OCI-M2 (cell line): ENCODE data around the gene USP6NL.
"Not testable (repeated sequence)": the region's sequence is repeated elsewhere in the genome, so short reads cannot be mapped to it uniquely, and the experiment has no call there.

Experiments used
- DNase-seq: peaks from one replicate; lab custom pipeline; 2025; ENCODE audit not compliant: unreplicated experiment; lab: John Stamatoyannopoulos, UW

USP6NL gene

DNA sequence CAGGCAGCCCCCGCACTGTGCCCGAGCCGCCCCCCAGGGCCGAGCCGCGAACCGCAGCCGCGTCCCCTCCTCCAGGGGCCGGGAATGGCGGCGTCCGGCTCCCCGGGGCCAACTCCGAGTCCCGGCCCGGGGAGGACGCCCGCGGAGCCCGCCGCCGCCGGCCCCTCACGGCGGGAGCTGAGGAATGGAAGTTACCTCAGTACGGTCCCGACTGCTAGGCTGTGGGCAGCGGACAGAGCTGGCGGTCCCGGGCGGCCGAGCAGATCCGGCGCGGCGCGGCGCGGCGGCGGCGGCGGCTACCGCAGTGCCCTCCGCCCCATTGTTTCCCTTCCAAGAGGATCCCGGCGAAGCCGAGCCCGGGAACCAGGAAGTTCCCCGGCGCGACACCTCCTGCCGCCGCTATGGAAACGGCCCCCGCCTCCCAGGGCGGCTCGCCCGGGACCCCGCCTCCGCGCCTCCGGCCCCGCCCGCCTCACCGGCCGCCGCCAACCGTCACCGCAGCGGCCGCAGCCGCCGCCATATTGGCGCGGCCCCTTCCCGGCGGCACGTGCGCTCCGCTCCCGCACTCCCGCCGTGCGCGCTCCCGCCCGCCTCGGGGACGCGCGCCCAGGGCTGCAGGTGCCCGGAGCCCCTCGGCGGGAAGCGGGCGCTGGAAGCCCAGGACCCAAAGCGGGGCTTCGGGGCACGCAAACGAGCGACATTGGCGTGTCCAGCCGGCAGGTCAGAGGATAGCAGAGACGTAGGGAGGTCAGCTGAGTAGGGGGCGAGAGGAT lies at the start of gene USP6NL:
Gene USP6NL (minus strand): TSS at position 403 of the 773 bp plus-strand sequence. CDS start 14,016 bp downstream, outside the sequence.
- DNase-seq, result no peak

DNA sequence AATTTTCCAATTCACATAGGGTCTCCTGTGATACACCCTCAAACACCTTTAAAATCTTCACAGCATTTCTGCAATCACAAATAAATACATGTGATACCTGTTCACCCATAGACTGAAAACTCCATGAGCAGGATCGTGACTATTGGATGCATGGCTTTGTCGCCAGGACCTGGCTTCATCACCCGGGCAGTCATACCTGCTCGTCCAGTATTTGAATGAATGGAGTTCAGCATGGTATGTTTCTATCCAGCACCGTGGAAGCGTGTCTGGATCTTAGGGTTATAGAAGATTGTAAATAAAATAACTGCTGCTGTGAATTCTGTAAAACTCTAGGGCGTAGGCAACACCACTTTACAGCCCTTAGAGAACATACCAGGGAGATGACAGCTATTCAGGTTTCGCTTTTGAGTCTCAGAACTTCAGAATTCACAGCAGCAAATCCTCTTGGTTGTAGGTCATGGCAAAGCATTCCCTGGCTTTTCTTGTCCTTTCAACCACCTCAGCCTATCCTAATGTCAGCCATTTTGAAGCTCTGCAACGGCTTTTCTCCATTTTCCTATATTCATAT lies 47.4 kb upstream of the USP6NL start:
- DNase-seq, result no peak

DNA sequence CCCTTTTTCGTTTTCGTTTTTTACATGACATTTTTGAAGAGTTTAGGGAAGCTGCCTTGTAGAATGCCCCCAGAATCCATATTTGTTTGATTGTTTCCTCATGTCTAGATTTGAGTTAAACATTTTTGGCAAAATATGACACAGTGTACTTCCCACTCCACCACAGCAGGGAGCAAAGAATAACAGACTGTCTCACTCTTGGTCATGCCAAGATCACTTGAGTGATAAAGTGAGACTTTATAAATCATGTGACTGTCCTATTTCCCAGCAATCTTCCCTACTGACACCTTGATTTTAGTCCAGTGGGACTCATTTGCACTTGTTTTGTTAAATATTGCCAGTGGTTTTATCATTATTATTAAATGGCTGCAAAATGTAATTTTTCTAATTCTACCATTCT lies 44.4 kb upstream of the USP6NL start:
- DNase-seq, result no peak

DNA sequence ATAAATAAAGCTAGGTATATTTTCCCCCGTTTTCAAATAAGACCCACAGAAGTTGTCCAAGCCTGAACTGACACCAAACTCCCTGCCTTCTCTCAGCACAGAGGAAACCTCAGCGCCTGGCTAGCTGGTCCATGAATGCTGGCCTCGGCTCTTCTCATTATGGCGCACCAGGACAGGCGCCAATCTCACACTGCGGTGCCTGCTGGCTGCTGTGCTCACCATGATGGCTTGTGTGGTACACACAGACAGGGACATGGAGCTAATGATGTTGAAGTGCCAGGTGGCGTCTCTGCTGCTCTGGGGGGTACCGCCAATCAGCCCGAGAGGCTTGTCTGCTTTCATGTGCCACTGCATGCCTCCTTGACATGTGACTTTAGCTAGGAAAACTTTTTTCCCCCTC lies 43.2 kb upstream of the USP6NL start:
- DNase-seq, result no peak

DNA sequence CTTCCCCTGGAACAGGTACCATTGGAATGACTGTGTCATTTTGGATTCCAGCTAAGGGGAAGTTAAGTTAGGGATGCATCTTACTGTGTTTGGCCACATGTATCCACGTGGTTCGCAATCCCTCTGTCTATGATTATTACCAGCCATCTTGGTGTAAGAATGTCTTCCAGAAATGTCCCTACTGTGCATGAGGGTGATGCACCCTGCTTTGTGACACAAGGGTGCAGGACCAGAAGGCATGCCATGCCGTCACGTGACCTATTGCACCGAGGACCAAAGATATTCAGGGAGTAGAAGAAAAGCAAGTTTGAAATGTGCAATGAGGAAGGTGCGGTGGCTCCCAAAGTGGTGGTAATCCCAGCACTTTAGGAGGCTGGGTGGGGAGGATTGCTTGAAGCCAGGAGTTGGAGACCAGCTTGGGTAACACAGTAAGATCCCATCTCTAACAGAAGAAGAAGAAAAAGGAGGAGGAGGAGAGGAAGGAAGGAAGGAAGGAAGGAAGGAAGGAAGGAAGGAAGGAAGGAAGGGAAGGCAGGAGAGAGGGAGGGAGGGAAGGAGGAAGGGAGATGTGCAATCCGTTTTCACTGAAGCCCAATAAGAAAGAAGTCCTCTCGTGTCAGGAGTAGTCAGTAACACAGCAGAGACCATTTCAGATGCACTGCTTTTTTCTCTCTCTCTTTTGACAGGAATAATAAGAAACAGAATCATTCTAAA lies 42.5 kb upstream of the USP6NL start:
- DNase-seq, result no peak

DNA sequence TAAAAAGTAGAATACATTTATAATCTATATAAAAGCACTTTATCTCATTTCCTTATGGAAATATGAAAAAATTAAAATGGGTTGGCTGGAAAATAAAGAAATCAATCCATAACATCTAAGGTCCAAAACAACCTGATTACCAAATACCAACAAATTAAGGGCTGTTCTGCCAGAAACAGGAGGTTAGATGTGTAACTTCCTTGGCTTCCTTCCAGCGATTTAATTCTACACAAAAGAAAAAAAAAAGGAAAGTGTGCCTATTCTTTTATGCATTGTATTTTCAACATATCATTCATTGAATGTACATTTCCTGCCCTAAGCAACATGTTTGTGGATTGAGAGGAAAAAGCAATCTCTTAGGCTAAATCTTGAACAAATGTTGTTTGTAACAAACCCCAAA lies 36.2 kb upstream of the USP6NL start:
- DNase-seq, result no peak

DNA sequence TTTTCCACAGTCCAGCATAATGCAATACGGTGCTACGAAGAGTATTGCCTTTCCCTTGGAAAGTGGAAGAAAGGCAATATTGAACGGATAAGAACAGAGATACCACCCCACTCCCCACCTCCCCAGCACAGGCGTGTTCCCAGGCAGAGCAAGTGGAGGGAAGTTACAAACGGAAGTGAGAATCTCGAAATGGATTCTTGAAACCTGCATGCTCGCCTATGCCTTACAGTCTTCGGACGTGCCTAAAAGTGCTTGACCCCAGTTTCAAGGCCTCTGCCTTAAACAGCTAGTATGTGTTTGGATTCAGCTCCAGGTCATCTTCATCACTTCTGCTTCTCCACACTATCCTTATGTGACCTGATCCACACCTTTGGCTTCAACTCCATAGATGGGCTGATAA lies 35.0 kb upstream of the USP6NL start:
- no peak for DNase-seq

DNA sequence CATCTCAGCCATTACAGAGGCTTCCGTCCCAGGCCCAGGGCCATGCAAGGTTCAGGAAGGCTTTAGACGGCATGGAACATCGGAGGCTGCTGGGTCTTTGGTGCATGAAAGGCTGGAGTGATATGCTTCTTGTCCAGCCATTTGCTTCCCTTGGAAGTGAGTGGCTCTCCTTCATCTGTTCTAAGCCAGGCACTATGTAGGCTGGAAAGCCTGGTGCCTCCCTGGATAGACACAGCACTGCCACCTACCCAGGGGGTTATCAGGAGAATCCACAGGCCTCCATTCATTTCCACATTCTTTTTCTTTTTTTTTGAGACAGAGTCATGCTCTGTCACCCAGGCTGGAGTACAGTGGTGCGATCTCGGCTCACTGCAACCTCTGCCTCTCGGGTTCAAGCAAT lies 31.6 kb upstream of the USP6NL start:
- no peak for DNase-seq

DNA sequence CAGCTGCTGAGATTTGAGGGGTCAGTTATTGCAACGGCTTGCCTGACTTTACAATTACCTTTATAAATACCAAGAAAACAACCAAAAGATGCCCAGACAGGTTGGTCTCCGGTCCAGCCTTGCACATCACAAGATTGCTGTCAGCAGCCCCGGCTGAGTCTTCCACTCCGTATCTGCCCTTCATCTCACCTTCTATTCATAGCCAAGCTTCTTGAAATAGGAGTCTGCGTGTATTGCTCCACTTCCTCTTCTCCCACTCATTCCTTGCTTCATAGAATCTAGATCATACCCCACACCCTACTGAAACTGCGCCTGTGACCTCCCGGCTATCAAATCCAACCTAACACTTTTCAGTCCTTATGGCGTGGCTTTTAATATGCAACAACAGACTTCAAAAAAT lies 31.1 kb upstream of the USP6NL start:
- no peak for DNase-seq

DNA sequence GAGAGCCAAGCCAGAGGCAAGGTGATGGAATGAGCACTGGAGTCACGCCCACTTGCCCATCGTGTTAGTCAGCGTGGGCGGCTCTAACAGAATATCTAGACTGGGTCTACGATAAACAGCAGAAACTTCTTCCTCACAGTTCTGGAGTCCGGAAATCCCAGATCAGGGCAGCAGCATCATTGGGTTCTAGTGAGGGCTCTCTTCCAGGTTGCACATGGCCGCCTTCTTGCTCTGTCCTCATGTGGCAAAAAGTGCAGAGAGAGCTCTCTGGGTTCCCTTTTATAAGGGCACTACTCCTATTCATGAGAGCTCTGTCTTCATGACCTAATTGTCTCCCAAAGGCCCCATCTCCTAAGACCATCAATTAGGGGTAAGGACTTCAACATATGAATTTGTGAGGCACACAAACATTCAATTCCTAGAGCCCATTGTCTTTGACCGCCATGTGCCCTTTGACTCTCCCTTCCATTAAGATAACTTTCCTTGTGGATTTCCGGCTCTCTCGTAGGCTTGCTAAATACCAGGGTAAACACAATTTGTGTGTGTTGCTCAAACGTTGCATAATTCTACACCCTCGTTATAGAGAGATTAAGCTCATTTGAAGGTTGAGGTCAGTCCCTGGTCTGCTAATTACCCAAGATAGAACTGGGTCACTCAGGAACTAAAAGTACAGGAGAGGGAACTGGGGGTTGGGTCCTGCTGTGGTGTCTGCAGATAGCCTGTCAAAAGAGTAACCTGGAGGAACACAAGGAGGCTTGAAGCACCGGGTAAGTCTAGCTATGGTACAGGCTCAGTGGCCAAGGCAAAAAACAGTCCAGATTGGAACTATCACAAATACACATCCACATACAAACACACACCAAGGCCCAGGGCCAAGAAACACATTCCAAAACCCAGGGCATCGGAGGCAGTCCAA lies 28.7 kb upstream of the USP6NL start:
- DNase-seq, result no peak

DNA sequence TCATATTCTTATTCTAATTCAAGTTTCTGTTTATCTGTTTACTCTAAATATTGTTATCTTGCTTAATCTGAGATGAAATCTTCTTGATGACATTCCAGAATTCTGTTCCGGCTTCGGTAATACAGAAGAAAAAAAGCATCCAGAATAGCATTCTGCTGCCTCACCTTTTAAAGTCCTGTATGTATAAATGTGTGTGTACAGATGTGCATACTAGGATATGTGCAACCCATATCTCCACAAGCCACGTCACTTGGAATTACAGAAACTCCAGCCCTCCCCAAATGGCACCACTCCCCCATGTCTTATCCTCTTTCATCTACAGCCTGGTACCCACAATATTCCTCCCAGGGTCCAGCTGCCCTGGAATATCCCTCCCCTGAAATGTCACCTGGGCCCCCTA lies 27.9 kb upstream of the USP6NL start:
- no peak for DNase-seq

DNA sequence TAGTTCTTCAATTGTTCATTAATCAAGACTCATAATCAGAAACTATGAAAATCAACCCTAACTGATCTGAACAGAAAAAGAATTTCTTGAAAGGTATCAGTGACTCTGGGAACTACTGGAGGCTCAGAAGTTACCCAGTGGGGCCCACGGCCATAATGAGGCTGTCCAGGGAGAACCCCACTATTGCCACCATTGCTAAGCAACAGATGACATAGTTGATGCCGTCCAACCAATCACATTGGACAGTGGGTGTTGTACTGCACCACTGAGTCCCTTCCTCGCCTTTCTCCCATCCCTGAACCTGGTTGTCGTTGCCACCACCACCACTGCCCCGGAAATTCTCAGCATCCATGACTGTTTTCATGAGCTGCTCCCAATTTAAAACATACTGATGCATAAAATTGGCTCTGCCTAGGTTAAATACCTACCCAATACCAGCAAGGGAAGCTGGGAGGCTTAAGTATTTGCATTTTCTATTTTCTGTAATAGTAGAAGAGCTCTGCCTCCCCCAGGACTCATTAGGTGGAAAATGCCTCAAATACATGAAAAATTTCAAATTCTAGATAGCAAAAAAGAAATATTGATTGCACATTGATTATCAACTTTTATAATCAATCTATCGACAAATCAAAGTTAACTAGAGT lies 26.7 kb upstream of the USP6NL start:
- no peak for DNase-seq

DNA sequence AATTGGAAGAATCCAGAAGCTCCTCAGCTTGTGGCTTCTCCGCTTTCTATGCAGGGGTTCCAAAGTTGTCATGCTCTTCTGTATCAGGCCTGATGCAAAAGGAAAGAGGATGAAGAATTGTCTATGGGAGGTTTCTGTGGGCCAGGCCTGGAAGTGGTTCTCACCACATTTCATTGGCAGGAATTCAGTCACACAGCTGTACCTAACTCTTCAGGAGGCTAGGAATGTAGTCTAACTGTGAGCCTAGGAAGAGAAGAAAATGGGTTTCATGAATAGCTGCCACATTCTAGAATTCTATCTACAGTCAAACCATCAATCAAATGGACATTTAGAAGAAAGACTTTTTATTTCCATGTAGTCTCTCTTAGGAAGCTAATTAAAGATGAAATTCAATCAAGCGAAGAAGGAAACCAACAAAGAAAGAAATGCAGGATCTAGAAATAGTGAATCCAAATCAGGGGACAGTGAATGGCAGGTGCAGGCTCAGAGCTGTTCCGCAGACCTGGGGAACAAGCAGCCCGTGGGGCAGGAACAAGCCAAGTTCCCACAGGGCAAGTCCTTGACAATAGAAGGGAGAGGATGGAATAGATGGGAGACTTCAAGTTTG lies 25.4 kb upstream of the USP6NL start:
- DNase-seq, result no peak

DNA sequence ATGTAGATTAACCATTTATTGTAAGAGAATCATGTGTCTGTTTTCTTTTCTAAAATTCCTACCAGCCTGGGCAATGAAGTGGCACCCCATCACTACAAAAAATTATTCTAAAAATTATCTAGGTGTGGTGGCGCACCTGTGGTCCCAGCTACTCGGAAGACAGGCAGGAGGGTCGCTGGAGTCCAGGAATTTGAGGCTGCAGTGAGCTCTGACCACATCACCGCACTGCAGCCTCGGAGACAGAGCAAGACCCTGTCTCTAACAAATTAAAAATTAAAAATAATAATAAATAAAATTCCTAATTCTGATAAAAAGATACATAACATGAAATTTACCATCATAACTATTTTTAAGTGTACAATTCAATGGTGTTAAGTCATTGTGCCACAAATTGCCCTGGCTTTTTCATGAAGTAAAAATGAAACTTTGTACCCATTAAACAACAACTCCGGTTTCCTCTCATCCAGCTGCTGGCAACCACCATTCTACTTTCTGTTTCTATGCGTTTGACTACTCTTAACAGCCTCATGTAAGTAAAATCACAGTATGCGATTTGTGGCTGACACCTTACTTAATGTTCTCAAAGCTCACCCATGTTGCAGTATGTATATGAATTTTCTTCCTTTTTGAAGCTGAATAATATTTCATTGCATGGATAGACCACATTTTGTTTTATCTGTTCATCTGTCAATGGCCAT lies 20.6 kb upstream of the USP6NL start:
- DNase-seq, result no peak

DNA sequence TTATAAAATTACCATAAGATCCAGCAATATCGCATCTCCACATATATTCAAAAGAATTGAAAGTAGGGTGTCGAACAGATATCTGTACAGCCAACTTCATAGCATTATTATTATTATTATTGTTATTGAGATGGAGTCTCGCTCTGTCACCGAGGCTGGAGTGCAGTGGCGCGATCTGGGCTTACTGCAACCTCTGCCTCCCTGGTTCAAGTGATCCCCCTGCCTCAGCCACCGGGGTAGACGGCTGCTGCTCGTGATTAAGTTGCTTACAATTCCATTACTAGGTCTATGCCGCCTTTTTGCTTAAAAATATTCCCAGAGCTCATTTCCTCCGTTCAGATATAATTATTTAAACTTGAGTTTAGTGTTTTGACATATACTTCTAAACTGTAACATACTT lies 19.8 kb upstream of the USP6NL start:
- no peak for DNase-seq

DNA sequence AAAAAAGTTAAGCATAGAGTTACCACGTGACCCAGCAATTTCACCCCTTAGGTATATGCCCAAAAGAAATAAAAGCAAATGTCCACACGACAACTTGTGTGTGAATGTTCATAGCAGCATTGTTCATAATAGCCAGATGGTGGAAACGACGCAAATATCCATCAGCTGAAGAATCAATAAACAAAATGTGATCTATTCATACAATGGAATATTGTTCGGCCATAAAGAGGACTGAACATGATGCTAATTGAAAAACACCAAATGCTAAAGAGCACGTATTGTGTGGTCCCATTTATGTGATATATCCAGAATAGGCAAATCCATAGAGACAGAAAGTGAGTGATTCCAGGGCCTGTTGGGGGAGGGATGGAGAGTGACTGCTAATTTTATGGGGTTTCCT lies 18.3 kb upstream of the USP6NL start:
- no peak for DNase-seq

DNA sequence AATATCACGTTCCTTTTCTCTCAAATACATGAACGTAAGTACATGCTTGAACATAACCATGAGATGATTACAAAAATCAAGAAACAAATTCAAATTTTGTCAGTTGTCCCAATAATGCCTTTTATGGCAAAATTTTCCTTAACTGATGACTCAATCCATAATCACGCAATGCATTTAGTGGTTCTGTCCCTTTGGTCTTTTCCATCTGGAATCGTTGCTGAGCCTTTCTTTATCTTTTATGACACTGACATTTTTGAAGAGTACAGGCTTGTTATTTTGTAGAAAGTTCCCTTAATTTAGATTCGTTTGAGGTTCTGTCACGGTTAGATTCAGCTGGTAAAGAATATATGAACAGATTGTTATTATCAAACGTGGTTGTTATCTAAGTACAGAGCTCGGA lies 16.5 kb upstream of the USP6NL start:
- not testable (repeated sequence) for DNase-seq

DNA sequence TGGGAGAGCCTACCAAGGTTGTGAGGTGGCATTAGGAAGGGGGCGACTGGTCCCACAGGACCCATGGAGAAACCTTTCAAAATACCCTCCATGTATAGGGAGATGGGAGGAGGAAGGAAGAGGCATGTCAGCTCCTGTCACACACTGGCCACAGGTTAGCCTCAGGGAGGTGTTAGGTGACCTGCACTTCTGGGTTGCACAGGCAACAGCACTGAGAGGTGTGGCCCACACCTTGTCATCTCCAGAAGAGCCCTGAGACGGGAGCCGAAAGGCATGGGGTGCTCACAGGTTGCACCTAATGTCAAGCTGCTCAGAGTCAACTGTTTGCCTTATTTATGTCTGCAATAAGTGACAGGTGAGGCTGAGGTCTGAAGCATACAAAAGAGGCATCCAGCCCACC lies 14.6 kb upstream of the USP6NL start:
- DNase-seq, result no peak

DNA sequence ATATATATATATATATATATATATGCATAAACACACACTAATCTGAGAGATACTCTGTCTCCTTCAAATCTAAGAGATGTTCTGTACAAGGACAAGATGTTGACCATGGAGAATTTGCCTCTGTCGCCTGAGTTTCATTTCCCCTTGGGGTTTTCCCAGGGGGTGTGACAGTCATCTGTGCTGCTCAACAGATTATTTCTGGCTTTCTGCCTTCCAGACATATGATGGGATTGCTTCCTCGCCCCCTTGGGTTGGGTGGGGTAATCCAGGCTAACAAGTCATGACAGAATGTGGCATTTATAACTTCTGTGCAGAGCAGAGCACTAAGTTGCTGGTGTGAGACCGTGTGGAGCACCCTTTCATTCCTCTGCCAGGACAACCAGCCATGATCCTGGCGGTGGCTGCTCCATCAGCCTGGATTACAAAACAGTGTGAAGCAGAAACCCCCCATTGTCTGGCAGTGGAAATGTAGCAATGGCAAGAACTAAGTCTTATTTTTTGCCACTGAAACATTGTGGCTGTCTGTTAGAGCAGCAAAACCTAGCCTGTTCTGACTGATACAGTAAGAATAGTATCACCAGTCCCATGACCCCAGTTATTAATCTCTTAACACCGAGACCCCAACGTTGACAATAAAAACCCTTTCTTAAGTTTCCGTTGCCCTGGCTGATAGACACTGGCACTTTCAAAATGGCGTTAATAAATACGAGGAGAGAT lies 13.7 kb upstream of the USP6NL start:
- DNase-seq, result no peak
